Heart left ventricle (tissue), 16 donors: Measurements from ENCODE around the gene TAGLN2. TPM values are rescaled to one million over a fixed set of nuclear protein-coding genes. Genes with fewer than 3 reads are reported as not detected.

Experiments used
- ATAC-seq, 4 donors: fragments of 200-7000 bp; cut with Tn5 transposase; one replicate each; pipeline ENCODE4 v1.9.1; 2020 to 2022; ENCODE audit warnings: moderate library complexity in 4 of 4, mild to moderate bottlenecking in 3 of 4, moderate number of reproducible peaks in 1 of 4
- DNase-seq, 5 donors: peaks; one replicate each; pipeline ENCODE4 v3.0.0-alpha.2; 2020
- H3K27ac ChIP-seq, 12 donors: fragments of 200-600 bp; sonication (generic) in 4 of 12; one replicate each; pipeline versions ENCODE4 v1.5.0 to v1.8.0; 2016 to 2022; ENCODE audit warnings: mild to moderate bottlenecking in 2 of 12
- H3K27me3 ChIP-seq, 9 donors: fragments of 200-600 bp; sonication (generic) in 2 of 9; one replicate each; pipeline versions ENCODE4 v1.5.1 to v1.8.0; 2016 to 2022; ENCODE audit warnings: mild to moderate bottlenecking in 3 of 9
- H3K36me3 ChIP-seq, 9 donors: fragments of 200-600 bp; sonication (generic) in 2 of 9; one replicate each; pipeline versions ENCODE4 v1.5.0 to v1.8.0; 2018 to 2022; ENCODE audit warnings: mild to moderate bottlenecking in 2 of 9
- H3K4me1 ChIP-seq, 12 donors: fragments of 200-600 bp; sonication (generic) in 4 of 12; one replicate each; pipeline versions ENCODE4 v1.5.0 to v1.8.0; 2016 to 2022; ENCODE audit warnings: mild to moderate bottlenecking in 3 of 12
- H3K4me3 ChIP-seq, 12 donors: fragments of 200-600 bp; sonication (generic) in 4 of 12; one replicate each; pipeline versions ENCODE4 v1.5.0 to v1.8.0; 2017 to 2022; ENCODE audit warnings: mild to moderate bottlenecking in 9 of 12, moderate library complexity in 4 of 12
- H3K9me3 ChIP-seq, 12 donors: fragments of 200-600 bp; sonication (generic) in 4 of 12; one replicate each; pipeline versions ENCODE4 v1.5.0 to v1.8.0; 2016 to 2022; ENCODE audit warnings: mild to moderate bottlenecking in 1 of 12
- POLR2A ChIP-seq, 2 donors: fragments of 450-650 bp; IDR thresholded peaks; one replicate each; pipeline ENCODE4 v1.6.1; 2017; ENCODE audit warnings: antibody characterized with exemption in 2 of 2, mild to moderate bottlenecking in 2 of 2, moderate library complexity in 2 of 2
- WGBS, 4 donors: extraction: QIAGEN DNeasy Blood & Tissue Kit in 2 of 4; methylation state at CpG; one replicate each; pipeline versions ENCODE4 v1.1.5 to v1.1.7; 2013 to 2018; 5-methylcytosine and 5-hydroxymethylcytosine counted together
- intact Hi-C, 10 donors: fragments of 100-400 bp; cut with DNase I; formaldehyde crosslinking; loops; one replicate each; pipeline versions ENCODE4 v1.11.1 to v1.14.2; 2022
- polyA plus RNA-seq, 2 donors: library from polyadenylated mRNA; stranded (reverse); fragments of 200-250 nt; gene quantifications; one replicate each; pipeline ENCODE4 v1.2.3, GENCODE V29; 2013
- total RNA-seq, 9 donors: library from RNA; depleted of rRNA in 2 of 9; stranded (reverse); fragments of >200 nt in 2 of 9; fragmentation: NEBNext Ultra II Directional in 3 of 9; extraction: Animal tissue kit (Norgen Biotek cat#: 25700) in 3 of 9; gene quantifications; one replicate each; pipeline versions ENCODE4 v1.1.0 to v1.2.4, GENCODE V29; 2016 to 2023
- TF ChIP-seq, protein P1 (sequence below), 12 donors: fragments of 200-600 bp; sonication (generic) in 4 of 12; IDR thresholded peaks; one replicate each; pipeline versions ENCODE4 v1.5.0 to v1.8.0; 2018 to 2022; ENCODE audit warnings: antibody characterized with exemption in 12 of 12, mild to moderate bottlenecking in 5 of 12
- donor health status: ischemic (EF 13 %, LVEDD 7.1; RV severe dilation, severe dysfunction).
- donor health status: healthy with polysubstance abuse.
- donor health status: DM: no; HTN: yes; CAD: no.
- donor health status: DM: no; HTN: no; CAD: no.
- donor health status: ischemic (EF 25% LVEDD 6.9; RV normal size, moderate dysfunction).
- donor health status: ischemic (EF 25% LVEDD 5.7; RV mildly dilated, moderate dysfunction).
- donor health status: healthy.
- donor health status: DM: yes; HTN: yes; CAD: no.
- donor health status: ischemic (EF 35%, LVEDD 5.7; RV mildly dilated, moderate dysfunction).
- donor health status: nonischemic (EF 11% LVEDD 7.7; RV severe dilation, severe dysfunction).
- donor health status: DM: yes; HTN: yes; CAD: no.
- donor health status: PGD.
- donor health status: ischemic (EF 29% LVEDD 5.4; RV normal size, mild dysfunction).
- donor health status: nonischemic (EF 23%, LVEDD 6.1; RV moderate dilation, normal function).

TAGLN2 gene
- total and polyA plus RNA-seq, 11 donors, result 84.3 to 246 (median 131) TPM

DNA sequence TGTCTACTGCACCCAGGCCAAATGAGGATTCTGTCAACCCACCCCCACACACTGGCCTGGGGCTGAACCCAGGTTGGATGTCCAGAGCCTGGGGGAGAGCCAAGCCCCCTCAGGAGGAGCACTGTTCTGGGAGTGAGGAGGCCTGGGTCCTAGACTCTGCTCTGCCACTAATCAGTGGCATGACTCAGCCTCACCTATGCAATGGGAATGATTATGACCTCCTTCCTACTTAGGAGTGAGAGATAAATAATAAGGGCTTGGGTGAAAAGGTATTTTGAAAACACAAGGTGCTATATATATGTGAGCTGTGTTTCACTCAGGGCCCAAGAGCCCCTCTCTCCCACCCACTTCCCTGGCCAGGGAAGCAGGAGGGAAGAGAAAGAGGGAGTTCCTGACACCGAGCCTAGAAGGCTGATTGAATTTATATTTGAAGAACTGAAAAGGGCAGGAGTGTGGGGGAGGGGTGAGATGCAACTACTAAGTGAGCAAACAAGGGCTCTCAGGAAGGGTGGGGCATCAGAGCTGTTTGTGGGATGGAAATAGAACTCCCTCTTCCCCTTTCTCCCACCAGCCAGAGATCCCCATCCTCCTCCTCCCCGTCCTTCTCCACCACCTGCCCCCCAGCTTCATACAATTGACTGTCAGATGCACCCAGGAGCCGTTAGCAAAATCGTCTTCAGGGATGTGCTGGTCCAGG is 11.9 kb upstream of the TAGLN2 start:
- 35 to 56% (median 42%) methylated on average over 4 of the region's 4 CpGs for WGBS, 4 donors
- TF ChIP-seq, protein P1, sequence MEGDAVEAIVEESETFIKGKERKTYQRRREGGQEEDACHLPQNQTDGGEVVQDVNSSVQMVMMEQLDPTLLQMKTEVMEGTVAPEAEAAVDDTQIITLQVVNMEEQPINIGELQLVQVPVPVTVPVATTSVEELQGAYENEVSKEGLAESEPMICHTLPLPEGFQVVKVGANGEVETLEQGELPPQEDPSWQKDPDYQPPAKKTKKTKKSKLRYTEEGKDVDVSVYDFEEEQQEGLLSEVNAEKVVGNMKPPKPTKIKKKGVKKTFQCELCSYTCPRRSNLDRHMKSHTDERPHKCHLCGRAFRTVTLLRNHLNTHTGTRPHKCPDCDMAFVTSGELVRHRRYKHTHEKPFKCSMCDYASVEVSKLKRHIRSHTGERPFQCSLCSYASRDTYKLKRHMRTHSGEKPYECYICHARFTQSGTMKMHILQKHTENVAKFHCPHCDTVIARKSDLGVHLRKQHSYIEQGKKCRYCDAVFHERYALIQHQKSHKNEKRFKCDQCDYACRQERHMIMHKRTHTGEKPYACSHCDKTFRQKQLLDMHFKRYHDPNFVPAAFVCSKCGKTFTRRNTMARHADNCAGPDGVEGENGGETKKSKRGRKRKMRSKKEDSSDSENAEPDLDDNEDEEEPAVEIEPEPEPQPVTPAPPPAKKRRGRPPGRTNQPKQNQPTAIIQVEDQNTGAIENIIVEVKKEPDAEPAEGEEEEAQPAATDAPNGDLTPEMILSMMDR (IDR thresholded peaks at IDR 0.05), result no peak
- no peak for TF ChIP-seq POLR2A (IDR thresholded peaks at IDR 0.05)
- peaks cover 0 to 15% (median 0%) of the 10 kb centered on the region in 9 donors for H3K27me3 ChIP-seq
- peaks cover 0 to 23% (median 7%) of the 10 kb centered on the region in 12 donors for H3K4me1 ChIP-seq
- no peak overlapping the region for H3K4me3 ChIP-seq
- DNase-seq (no peak), ATAC-seq (no peak)
- no peak overlapping the region for H3K27ac ChIP-seq
- intact Hi-C loops, result loop anchor here in 6 of 10 donors (2.0 to 10.0 kb wide), 4 partner anchors 68 to 140 kb away; no protein-coding TSS in a partner anchor
- no peaks in the 10 kb centered on the region for H3K36me3 ChIP-seq
- H3K9me3 ChIP-seq, result no peaks in the 10 kb centered on the region

DNA sequence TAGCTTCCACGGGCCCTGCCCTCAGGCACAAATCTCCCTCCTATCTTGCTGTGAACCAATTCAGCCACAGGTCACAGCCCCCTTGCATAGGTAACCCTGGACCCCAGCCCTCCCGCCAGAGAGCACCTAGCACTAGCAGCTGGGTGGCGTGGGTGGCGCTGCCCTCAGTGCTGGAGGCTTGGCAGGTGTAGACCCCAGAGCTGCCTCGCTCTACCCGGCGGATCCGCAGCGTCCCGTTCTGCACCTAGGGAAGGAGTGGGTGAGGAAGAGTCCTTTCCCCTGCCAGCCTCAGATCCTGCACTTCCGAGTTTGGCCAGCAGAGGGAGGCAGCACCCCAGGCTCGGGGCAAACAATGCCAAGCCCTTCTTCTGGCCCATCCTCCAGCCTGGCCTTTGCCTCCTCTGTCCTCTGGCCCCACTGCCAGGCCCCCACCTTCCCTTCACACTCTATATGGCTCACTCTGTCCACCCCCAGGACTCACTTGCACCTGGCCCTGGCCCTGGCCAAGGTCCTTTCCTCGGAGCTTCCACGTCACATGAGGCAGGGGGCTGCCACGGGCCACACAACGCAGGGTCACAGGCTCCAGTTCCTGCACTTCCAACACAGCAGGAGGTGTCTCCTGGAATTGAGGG is 11.1 kb upstream of the TAGLN2 start:
- WGBS, 4 donors, result 32 to 46% (median 35%) methylated on average over 8 to 16 of the region's 16 CpGs
- Histone ChIP-seq H3K4me3 (no peak overlapping the region), H3K36me3 (no peaks in the 10 kb centered on the region), H3K9me3 (no peaks in the 10 kb centered on the region), H3K27ac (no peak overlapping the region), H3K4me1 (peaks cover 0 to 23% (median 7%) of the 10 kb centered on the region in 12 donors), H3K27me3 (peaks cover 0 to 15% (median 0%) of the 10 kb centered on the region in 9 donors)
- TF ChIP-seq POLR2A (IDR thresholded peaks at IDR 0.05), result no peak
- TF ChIP-seq, protein P1 (IDR thresholded peaks at IDR 0.05), result peak; percentile 90 to 99 (median 97)
- peak; percentile 39 to 73 (median 68) for ATAC-seq
- intact Hi-C loops, result loop anchor here in 9 of 10 donors (1.0 to 10.0 kb wide), 5 partner anchors 68 to 139 kb away; no protein-coding TSS in a partner anchor
- DNase-seq, result peak; percentile 49 to 88 (median 71)

DNA sequence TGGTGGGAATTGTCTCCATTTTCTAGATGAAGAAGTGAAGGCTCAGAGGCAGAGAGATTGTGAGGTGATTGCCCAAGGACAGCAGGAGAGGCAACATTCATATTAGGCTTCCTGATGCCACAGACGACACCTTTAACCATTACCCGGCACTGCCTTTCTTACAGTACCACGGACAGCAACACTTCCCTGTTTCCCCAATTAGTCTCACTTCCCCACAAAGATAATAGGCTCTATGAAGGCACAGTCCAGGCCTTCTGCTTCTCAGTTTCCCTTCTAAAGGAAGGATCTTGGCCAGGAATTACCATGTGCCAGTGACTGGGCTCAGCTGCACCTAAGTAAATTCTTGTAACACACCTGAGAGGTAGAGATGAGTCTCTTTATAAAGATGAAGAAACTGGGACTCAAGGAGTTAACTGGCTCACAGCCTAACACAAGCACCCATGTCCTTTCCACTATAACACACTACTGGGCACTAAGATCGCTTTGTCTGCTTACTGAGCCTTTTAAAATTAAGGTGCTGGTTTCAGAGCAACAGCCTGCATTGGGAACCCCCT is 10.5 kb upstream of the TAGLN2 start:
- ATAC-seq, result no peak
- Histone ChIP-seq H3K4me3 (no peak overlapping the region), H3K27ac (no peak overlapping the region), H3K27me3 (peaks cover 0 to 15% (median 0%) of the 10 kb centered on the region in 9 donors), H3K36me3 (no peaks in the 10 kb centered on the region), H3K4me1 (peaks cover 0 to 23% (median 7%) of the 10 kb centered on the region in 12 donors), H3K9me3 (no peaks in the 10 kb centered on the region)
- WGBS, 4 donors, result 56 to 69% (median 64%) methylated on average over 4 of the region's 4 CpGs
- TF ChIP-seq POLR2A (IDR thresholded peaks at IDR 0.05), result no peak
- TF ChIP-seq, protein P1 (IDR thresholded peaks at IDR 0.05), result no peak
- intact Hi-C loops, result loop anchor here (1.0 to 10.0 kb wide), 5 partner anchors 69 to 138 kb away; no protein-coding TSS in a partner anchor
- no peak for DNase-seq

DNA sequence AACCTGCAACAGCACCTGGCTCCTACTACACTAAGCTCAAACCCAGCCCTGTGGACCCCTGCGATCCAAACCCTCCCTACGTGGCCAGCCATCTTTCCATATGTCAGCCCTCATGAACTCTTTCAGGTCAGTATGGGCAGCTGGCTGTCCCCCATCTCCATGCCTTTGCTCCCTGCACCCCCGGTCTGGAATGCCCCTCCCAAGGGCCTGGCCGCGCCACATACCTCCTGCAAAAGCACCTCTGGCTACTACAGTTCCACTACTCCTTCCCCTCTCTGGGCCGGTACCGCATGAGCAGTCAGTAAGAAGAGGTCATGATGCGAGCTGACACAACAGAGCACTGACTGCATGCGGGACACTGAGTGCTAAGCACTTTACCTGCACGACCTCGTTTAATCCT is 10.0 kb upstream of the TAGLN2 start:
- Histone ChIP-seq H3K9me3 (no peaks in the 10 kb centered on the region), H3K4me1 (peaks cover 0 to 23% (median 7%) of the 10 kb centered on the region in 12 donors), H3K4me3 (no peak overlapping the region), H3K36me3 (no peaks in the 10 kb centered on the region), H3K27ac (no peak overlapping the region), H3K27me3 (peaks cover 0 to 15% (median 0%) of the 10 kb centered on the region in 9 donors)
- no peak for TF ChIP-seq POLR2A (IDR thresholded peaks at IDR 0.05)
- TF ChIP-seq, protein P1 (IDR thresholded peaks at IDR 0.05), result no peak
- DNase-seq (no peak), ATAC-seq (no peak)
- intact Hi-C loops, result loop anchor here in 3 of 10 donors (2.0 to 10.0 kb wide), 3 partner anchors 71 to 138 kb away; no protein-coding TSS in a partner anchor
- WGBS, 4 donors, result 91 to 94% (median 92%) methylated on average over 11 of the region's 11 CpGs
